Neural progenitor cell (in vitro differentiated cells): ENCODE measurements around the gene TOMM6.

Experiments
- CTCF ChIP-seq: fragments of 200-600 bp; sonication (generic); IDR thresholded peaks from 2 replicates; pipeline ENCODE4 v1.5.1; 2017; ENCODE audit warnings: antibody characterized with exemption, mild to moderate bottlenecking
- EZH2 ChIP-seq: fragments of 200-600 bp; sonication (generic); IDR thresholded peaks from 2 replicates; pipeline ENCODE4 v1.6.1; 2017; ENCODE audit warnings: antibody characterized with exemption, mild to moderate bottlenecking, moderate library complexity
- EZH2phosphoT487 ChIP-seq: fragments of 200-600 bp; sonication (generic); IDR thresholded peaks from 2 replicates; pipeline ENCODE4 v1.6.1; 2017; ENCODE audit warnings: antibody characterized with exemption

- TF ChIP-seq CTCF (no peak), EZH2 (no peak), EZH2phosphoT487 (no peak)
Observed at GRCh38 chr6:41741625-41742490, 45.6 kb upstream of the TOMM6 start.
